ENCODE results near the gene SPAG8.

DNA sequence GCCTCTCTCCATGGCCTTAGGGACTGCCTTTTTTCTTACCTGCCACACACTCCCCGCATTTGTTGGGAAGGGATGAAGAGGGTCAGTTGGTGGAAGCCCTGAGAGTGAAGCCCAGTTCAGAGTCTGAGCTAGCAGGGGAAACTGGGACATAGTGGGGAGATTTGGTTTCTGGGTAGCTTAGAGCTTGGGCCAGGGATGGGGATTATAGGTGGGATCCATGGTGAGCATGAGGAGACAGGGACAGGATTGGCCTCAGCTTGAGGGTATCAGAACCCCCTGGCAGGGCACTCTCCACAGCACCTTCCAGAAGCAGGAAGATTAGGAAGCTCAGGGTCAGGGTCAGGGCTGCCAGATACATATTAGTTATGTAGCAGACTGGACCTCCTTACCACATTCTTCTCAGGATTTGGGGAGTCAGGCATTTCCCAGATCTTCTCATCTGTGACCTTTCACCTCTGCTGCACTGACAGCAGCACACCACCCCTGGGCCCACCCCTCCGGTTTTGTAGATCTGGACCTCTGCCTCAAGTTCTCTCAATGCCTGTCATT is 40.3 kb upstream of the SPAG8 start:
- TF ChIP-seq, protein P1, sequence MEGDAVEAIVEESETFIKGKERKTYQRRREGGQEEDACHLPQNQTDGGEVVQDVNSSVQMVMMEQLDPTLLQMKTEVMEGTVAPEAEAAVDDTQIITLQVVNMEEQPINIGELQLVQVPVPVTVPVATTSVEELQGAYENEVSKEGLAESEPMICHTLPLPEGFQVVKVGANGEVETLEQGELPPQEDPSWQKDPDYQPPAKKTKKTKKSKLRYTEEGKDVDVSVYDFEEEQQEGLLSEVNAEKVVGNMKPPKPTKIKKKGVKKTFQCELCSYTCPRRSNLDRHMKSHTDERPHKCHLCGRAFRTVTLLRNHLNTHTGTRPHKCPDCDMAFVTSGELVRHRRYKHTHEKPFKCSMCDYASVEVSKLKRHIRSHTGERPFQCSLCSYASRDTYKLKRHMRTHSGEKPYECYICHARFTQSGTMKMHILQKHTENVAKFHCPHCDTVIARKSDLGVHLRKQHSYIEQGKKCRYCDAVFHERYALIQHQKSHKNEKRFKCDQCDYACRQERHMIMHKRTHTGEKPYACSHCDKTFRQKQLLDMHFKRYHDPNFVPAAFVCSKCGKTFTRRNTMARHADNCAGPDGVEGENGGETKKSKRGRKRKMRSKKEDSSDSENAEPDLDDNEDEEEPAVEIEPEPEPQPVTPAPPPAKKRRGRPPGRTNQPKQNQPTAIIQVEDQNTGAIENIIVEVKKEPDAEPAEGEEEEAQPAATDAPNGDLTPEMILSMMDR (IDR thresholded peaks at IDR 0.05), result no peak
- no peak for TF ChIP-seq EZH2 (IDR thresholded peaks at IDR 0.05; ENCODE audit: borderline replicate concordance, insufficient read depth, low read depth, low read length, poor library complexity, severe bottlenecking)

Measured in B cell (primary cell).